Adrenal gland (tissue), 5 donors: ENCODE results near the gene B4GAT1.

Source experiments
- POLR2A ChIP-seq, 2 donors: fragments of 450-650 bp; IDR thresholded peaks; one replicate each; pipeline ENCODE4 v1.6.1; 2017; ENCODE audit warnings: antibody characterized with exemption in 2 of 2, mild to moderate bottlenecking in 2 of 2, moderate library complexity in 1 of 2
- TF ChIP-seq, protein P1 (sequence below), 6 experiments: fragments of 450-650 bp in 4 of 6; fragments of 200-600 bp in 2 of 6; sonication (generic) in 1 of 6; IDR thresholded peaks; 1 replicate in 5 of 6; 2 replicates in 1 of 6; pipeline versions ENCODE4 v1.5.1 to v1.8.0; 2016 to 2021; ENCODE audit warnings: antibody characterized with exemption in 6 of 6, mild to moderate bottlenecking in 2 of 6, moderate library complexity in 1 of 6
- donor health status: DM: no; HTN: no; CAD: no.

DNA sequence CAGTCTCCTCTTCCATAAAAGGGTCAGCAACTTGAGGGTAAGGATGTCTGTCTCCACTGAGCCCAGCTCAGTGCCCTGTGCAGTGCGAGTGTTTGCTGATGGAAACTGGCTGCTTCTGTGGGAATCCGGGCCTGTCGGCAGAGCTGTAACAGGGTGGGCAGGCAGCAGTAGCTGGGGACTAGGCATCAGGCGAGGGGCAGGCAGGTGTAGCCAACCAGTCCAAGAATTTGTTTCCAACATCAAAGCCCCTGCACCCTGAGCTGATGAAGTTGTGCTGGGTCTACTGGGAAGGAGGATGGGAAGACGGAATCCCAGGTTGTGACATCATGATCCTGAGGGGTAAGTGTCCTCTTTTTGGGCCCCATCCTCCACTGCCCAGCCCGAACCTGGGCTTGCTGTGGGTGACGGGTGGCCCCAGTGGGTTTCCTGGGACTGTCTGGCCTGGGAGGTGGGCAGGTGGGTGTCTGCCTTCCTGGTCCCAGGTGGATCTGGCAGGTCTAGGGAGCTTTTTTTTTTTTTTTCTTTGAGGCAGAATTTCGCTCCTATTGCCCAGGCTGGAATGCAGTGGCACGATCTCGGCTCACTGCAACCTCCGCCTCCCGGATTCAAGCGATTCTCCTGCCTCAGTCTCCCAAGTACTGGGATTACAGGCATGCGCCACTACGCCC, 13.1 kb upstream of the B4GAT1 start:
- no peak for TF ChIP-seq POLR2A (IDR thresholded peaks at IDR 0.05)
- TF ChIP-seq, protein P1, sequence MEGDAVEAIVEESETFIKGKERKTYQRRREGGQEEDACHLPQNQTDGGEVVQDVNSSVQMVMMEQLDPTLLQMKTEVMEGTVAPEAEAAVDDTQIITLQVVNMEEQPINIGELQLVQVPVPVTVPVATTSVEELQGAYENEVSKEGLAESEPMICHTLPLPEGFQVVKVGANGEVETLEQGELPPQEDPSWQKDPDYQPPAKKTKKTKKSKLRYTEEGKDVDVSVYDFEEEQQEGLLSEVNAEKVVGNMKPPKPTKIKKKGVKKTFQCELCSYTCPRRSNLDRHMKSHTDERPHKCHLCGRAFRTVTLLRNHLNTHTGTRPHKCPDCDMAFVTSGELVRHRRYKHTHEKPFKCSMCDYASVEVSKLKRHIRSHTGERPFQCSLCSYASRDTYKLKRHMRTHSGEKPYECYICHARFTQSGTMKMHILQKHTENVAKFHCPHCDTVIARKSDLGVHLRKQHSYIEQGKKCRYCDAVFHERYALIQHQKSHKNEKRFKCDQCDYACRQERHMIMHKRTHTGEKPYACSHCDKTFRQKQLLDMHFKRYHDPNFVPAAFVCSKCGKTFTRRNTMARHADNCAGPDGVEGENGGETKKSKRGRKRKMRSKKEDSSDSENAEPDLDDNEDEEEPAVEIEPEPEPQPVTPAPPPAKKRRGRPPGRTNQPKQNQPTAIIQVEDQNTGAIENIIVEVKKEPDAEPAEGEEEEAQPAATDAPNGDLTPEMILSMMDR (IDR thresholded peaks at IDR 0.05) = no peak
